ENCODE data around the gene PPP1R12A. TPM values are rescaled to one million over a fixed set of nuclear protein-coding genes. Genes with fewer than 3 reads are reported as not detected.
"Not testable (repeated sequence)": the region's sequence is repeated elsewhere in the genome, so short reads cannot be mapped to it uniquely, and the experiment has no call there.

The PPP1R12A gene
- total RNA-seq, 1 donor from 2014 or later, result 95.8 TPM

- DNase-seq (ENCODE audit: extremely low spot score in 2 of 2), result no peak
- intact Hi-C loops (cut with DNase I), result loop anchor here (10.0 kb wide), 1 partner anchor 299 kb away; no protein-coding TSS in a partner anchor
- H3K27ac ChIP-seq, result no peak overlapping the region
- no peaks in the 10 kb centered on the region for H3K36me3 ChIP-seq
- H3K9me3 ChIP-seq, result no peaks in the 10 kb centered on the region
- H3K27me3 ChIP-seq, result no peaks in the 10 kb centered on the region
- H3K4me3 ChIP-seq, result no peak overlapping the region
- TF ChIP-seq CTCF (IDR thresholded peaks at IDR 0.05) (no peak), POLR2A (IDR thresholded peaks at IDR 0.05) (no peak), POLR2AphosphoS5 (IDR thresholded peaks at IDR 0.05; ENCODE audit: insufficient read depth in 1 of 2, low read depth in 1 of 2) (no peak)
- peaks cover 81% of the 10 kb centered on the region for H3K4me1 ChIP-seq
These were observed 48.9 kb downstream of the PPP1R12A start for GRCh38 chr12:79885911-79886490.

- no peak overlapping the region for H3K27ac ChIP-seq
- H3K36me3 ChIP-seq, result no peaks in the 10 kb centered on the region
- peaks cover 90% of the 10 kb centered on the region for H3K4me1 ChIP-seq
- intact Hi-C loops (cut with DNase I), result loop anchor here (10.0 kb wide), 1 partner anchor 300 kb away; no protein-coding TSS in a partner anchor
- H3K27me3 ChIP-seq, result no peaks in the 10 kb centered on the region
- no peak overlapping the region for H3K4me3 ChIP-seq
- TF ChIP-seq POLR2A (IDR thresholded peaks at IDR 0.05), result no peak
- TF ChIP-seq POLR2AphosphoS5 (IDR thresholded peaks at IDR 0.05; ENCODE audit: insufficient read depth in 1 of 2, low read depth in 1 of 2), result no peak
- no peak for TF ChIP-seq CTCF (IDR thresholded peaks at IDR 0.05)
- H3K9me3 ChIP-seq, result no peaks in the 10 kb centered on the region
- no peak for DNase-seq (ENCODE audit: extremely low spot score in 2 of 2)
These were observed 50.4 kb downstream of the PPP1R12A start for GRCh38 chr12:79884401-79885006.

- intact Hi-C loops (cut with DNase I), result loop anchor here (10.0 kb wide), 1 partner anchor 302 kb away; no protein-coding TSS in a partner anchor
- Histone ChIP-seq H3K27ac (no peak overlapping the region), H3K36me3 (no peaks in the 10 kb centered on the region), H3K4me1 (peaks cover 82% of the 10 kb centered on the region), H3K9me3 (no peaks in the 10 kb centered on the region), H3K27me3 (no peaks in the 10 kb centered on the region), H3K4me3 (no peak overlapping the region)
- no peak for TF ChIP-seq POLR2A (IDR thresholded peaks at IDR 0.05)
- TF ChIP-seq CTCF (IDR thresholded peaks at IDR 0.05), result no peak
- TF ChIP-seq POLR2AphosphoS5 (IDR thresholded peaks at IDR 0.05; ENCODE audit: insufficient read depth in 1 of 2, low read depth in 1 of 2), result no peak
- DNase-seq (ENCODE audit: extremely low spot score in 2 of 2), result no peak
These were observed 51.7 kb downstream of the PPP1R12A start for GRCh38 chr12:79883216-79883615.

- Histone ChIP-seq H3K27me3 (no peaks in the 10 kb centered on the region), H3K9me3 (no peaks in the 10 kb centered on the region), H3K4me1 (peaks cover 67% of the 10 kb centered on the region), H3K36me3 (no peaks in the 10 kb centered on the region), H3K27ac (no peak overlapping the region), H3K4me3 (no peak overlapping the region)
- intact Hi-C loops (cut with DNase I), result loop anchor here (10.0 kb wide), 1 partner anchor 303 kb away; no protein-coding TSS in a partner anchor
- TF ChIP-seq POLR2AphosphoS5 (IDR thresholded peaks at IDR 0.05; ENCODE audit: insufficient read depth in 1 of 2, low read depth in 1 of 2) (no peak), POLR2A (IDR thresholded peaks at IDR 0.05) (no peak), CTCF (IDR thresholded peaks at IDR 0.05) (no peak)
- DNase-seq (ENCODE audit: extremely low spot score in 2 of 2), result no peak
These were observed 53.5 kb downstream of the PPP1R12A start for GRCh38 chr12:79881351-79881750.

- H3K4me3 ChIP-seq; H3K27me3 ChIP-seq; H3K36me3 ChIP-seq; DNase-seq (ENCODE audit: extremely low spot score in 2 of 2); intact Hi-C loops (cut with DNase I); H3K27ac ChIP-seq; H3K9me3 ChIP-seq: not testable (repeated sequence)
- H3K4me1 ChIP-seq, result peaks cover 49% of the 10 kb centered on the region
These were observed 56.4 kb downstream of the PPP1R12A start for GRCh38 chr12:79878506-79878905.

All from vagina (tissue), 2 donors.